Right lobe of liver (tissue), 4 donors: Measurements from ENCODE around the gene PLLP.
"Not testable (repeated sequence)": the region's sequence is repeated elsewhere in the genome, so short reads cannot be mapped to it uniquely, and the experiment has no call there.

Experiments
- POLR2A ChIP-seq: fragments of 450-650 bp; IDR thresholded peaks from one replicate; pipeline ENCODE4 v1.6.1; 2017; ENCODE audit warnings: antibody characterized with exemption, mild to moderate bottlenecking
- TF ChIP-seq, protein P1 (sequence below), 4 donors: fragments of 200-600 bp in 3 of 4; fragments of 450-650 bp in 1 of 4; IDR thresholded peaks; one replicate each; pipeline versions ENCODE4 v1.5.1 to v1.8.0; 2016 to 2022; ENCODE audit warnings: antibody characterized with exemption in 4 of 4, mild to moderate bottlenecking in 2 of 4
- donor health status: DM: no; HTN: no; CAD: no.
- donor health status: DM: no; HTN: no; CAD: no.
- donor health status: DM: no; HTN: yes; CAD: no.

DNA sequence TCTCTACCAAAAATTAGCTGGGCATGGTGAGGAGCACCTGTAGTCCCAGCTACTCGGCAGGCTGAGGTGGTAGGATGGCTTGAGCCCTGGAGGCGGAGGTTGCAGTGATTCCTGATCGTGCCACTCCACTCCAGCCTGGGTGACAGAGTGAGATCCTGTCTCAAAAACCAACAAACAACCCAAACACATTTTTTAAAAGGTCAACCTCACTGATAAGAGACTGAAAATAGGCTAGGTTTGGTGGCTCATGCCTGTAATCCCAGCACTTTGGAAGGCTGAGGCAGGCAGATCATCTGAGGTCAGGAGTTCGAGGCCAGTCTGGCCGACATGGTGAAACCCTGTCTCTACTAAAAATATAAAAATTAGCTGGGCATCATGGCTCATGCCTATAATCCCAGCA lies 8.5 kb downstream of the PLLP start:
- TF ChIP-seq, protein P1, sequence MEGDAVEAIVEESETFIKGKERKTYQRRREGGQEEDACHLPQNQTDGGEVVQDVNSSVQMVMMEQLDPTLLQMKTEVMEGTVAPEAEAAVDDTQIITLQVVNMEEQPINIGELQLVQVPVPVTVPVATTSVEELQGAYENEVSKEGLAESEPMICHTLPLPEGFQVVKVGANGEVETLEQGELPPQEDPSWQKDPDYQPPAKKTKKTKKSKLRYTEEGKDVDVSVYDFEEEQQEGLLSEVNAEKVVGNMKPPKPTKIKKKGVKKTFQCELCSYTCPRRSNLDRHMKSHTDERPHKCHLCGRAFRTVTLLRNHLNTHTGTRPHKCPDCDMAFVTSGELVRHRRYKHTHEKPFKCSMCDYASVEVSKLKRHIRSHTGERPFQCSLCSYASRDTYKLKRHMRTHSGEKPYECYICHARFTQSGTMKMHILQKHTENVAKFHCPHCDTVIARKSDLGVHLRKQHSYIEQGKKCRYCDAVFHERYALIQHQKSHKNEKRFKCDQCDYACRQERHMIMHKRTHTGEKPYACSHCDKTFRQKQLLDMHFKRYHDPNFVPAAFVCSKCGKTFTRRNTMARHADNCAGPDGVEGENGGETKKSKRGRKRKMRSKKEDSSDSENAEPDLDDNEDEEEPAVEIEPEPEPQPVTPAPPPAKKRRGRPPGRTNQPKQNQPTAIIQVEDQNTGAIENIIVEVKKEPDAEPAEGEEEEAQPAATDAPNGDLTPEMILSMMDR (IDR thresholded peaks at IDR 0.05) = not testable (repeated sequence)
- TF ChIP-seq POLR2A = not testable (repeated sequence)
